B cell (primary cell): Measurements from ENCODE around the gene DROSHA. TPM values are rescaled to one million over a fixed set of nuclear protein-coding genes. Genes with fewer than 3 reads are reported as not detected.
"Not testable (repeated sequence)": the region's sequence is repeated elsewhere in the genome, so short reads cannot be mapped to it uniquely, and the experiment has no call there.

Experiments used
- ATAC-seq: fragments of 200-7000 bp; cut with Tn5 transposase; one replicate; pipeline ENCODE4 v1.10.0; 2021; ENCODE audit warnings: low read depth, mild to moderate bottlenecking, moderate number of reproducible peaks, moderate library complexity
- CTCF ChIA-PET: fragments of 350-600 bp; sonication (Branson Sonifier 250); formaldehyde crosslinking; loops from one replicate; lab custom pipeline; 2021; ENCODE audit warnings: antibody characterized with exemption, inconsistent platforms; lab: Charles Lee
- POLR2A ChIA-PET: fragments of 350-600 bp; sonication (Branson Sonifier 250); formaldehyde crosslinking; loops from one replicate; lab custom pipeline; 2021; ENCODE audit warnings: antibody characterized with exemption; lab: Charles Lee
- DNase-seq: peaks from one replicate; pipeline ENCODE4 v3.0.0; 2013
- H2AFZ ChIP-seq: 2 replicates; pipeline ENCODE4 v1.6.1; 2012; ENCODE audit warnings: mild to moderate bottlenecking, low read depth, low read length; ENCODE audit not compliant: insufficient read depth, poor library complexity, severe bottlenecking
- H3K27ac ChIP-seq, 2 donors: 1 replicate in 1 of 2; 2 replicates in 1 of 2; pipeline ENCODE4 v1.5.1; 2012 to 2013; ENCODE audit warnings: low read length in 2 of 2, mild to moderate bottlenecking in 2 of 2, moderate library complexity in 1 of 2
- H3K27me3 ChIP-seq, 4 experiments: fragments of 200-600 bp in 1 of 4; sonication (generic) in 1 of 4; replicated peaks in 1 of 4; 1 replicate in 2 of 4; 2 replicates in 2 of 4; pipeline versions ENCODE4 v1.6.1 to v1.7.0; 2013 to 2016; ENCODE audit warnings: low read length in 3 of 4, mild to moderate bottlenecking in 2 of 4, mixed read lengths in 1 of 4, moderate library complexity in 1 of 4; ENCODE audit not compliant: insufficient read depth in 4 of 4, control insufficient read depth in 3 of 4; ENCODE audit errors: control extremely low read depth in 1 of 4
- H3K36me3 ChIP-seq, 2 experiments: replicated peaks in 1 of 2; 1 replicate in 1 of 2; 2 replicates in 1 of 2; pipeline versions ENCODE4 v1.6.1 to v1.7.1; 2013; ENCODE audit warnings: low read length in 1 of 2; ENCODE audit not compliant: insufficient read depth in 2 of 2, control insufficient read depth in 1 of 2; ENCODE audit errors: control extremely low read depth in 1 of 2, extremely low read depth in 1 of 2
- H3K4me1 ChIP-seq, 2 donors: fragments of 200-600 bp in 1 of 2; sonication (generic) in 1 of 2; 1 replicate in 1 of 2; 2 replicates in 1 of 2; pipeline versions ENCODE4 v1.5.1 to v1.6.1; 2013 to 2017; ENCODE audit warnings: low read length in 2 of 2; ENCODE audit not compliant: control insufficient read depth in 2 of 2, insufficient read depth in 2 of 2
- H3K4me2 ChIP-seq: replicated peaks from 2 replicates; pipeline ENCODE3; 2012; ENCODE audit warnings: mild to moderate bottlenecking, low read depth, low read length; ENCODE audit not compliant: poor library complexity, severe bottlenecking
- H3K4me3 ChIP-seq, 5 experiments: fragments of 200-600 bp in 1 of 5; sonication (generic) in 1 of 5; 1 replicate in 3 of 5; 2 replicates in 2 of 5; pipeline versions ENCODE4 v1.5.1 to v1.7.0; 2011 to 2016; ENCODE audit warnings: low read length in 4 of 5, mild to moderate bottlenecking in 4 of 5, low read depth in 2 of 5, control low read depth in 1 of 5, moderate library complexity in 1 of 5; ENCODE audit not compliant: insufficient read depth in 1 of 5; ENCODE audit errors: control extremely low read depth in 1 of 5, extremely low read depth in 1 of 5
- H3K79me2 ChIP-seq: fragments of 200-600 bp; sonication (generic); one replicate; pipeline ENCODE4 v1.6.0; 2016; ENCODE audit warnings: low read length; ENCODE audit not compliant: control insufficient read depth, insufficient read depth
- H3K9ac ChIP-seq: fragments of 200-600 bp; sonication (generic); 2 replicates; pipeline ENCODE4 v1.6.1; 2017; ENCODE audit warnings: mild to moderate bottlenecking, low read length, moderate library complexity
- H3K9me3 ChIP-seq, 3 donors: one replicate each; pipeline versions ENCODE4 v1.6.1 to v1.7.1; 2013; ENCODE audit warnings: low read length in 2 of 3; ENCODE audit not compliant: control insufficient read depth in 2 of 3, insufficient read depth in 1 of 3; ENCODE audit errors: control extremely low read depth in 1 of 3
- H4K20me1 ChIP-seq: 2 replicates; pipeline ENCODE4 v1.6.0; 2012; ENCODE audit warnings: mild to moderate bottlenecking, low read length; ENCODE audit not compliant: insufficient read depth, control insufficient read depth, poor library complexity, severe bottlenecking
- H3K27ac Mint-ChIP-seq: one replicate; pipeline ENCODE4 v1.8.0; 2021; ENCODE audit warnings: mixed read lengths
- H3K27me3 Mint-ChIP-seq: one replicate; pipeline ENCODE4 v1.8.0; 2021; ENCODE audit warnings: mixed read lengths
- H3K4me1 Mint-ChIP-seq: one replicate; pipeline ENCODE4 v1.8.0; 2021; ENCODE audit warnings: mixed read lengths
- H3K4me3 Mint-ChIP-seq: one replicate; pipeline ENCODE4 v1.8.0; 2021; ENCODE audit warnings: mixed read lengths
- H3K9me3 Mint-ChIP-seq: one replicate; pipeline ENCODE4 v1.8.0; 2022; ENCODE audit warnings: mixed read lengths; ENCODE audit not compliant: insufficient read depth
- EZH2 ChIP-seq: IDR thresholded peaks from 2 replicates; pipeline ENCODE4 v1.6.1; 2012; ENCODE audit warnings: borderline replicate concordance, low read depth, mild to moderate bottlenecking, moderate library complexity, low read length; ENCODE audit not compliant: insufficient read depth, poor library complexity, severe bottlenecking
- WGBS: methylation state at CpG from one replicate; pipeline ENCODE4 v1.1.5; 2013; ENCODE audit warnings: missing lambda C conversion rate; ENCODE audit not compliant: insufficient coverage; 5-methylcytosine and 5-hydroxymethylcytosine counted together
- intact Hi-C: fragments of 100-400 bp; cut with micrococcal nuclease; formaldehyde crosslinking; loops from one replicate; pipeline ENCODE4 v1.10.0; 2022
- polyA plus RNA-seq: library from polyadenylated mRNA; depleted of rRNA; stranded (reverse); fragments of >200 nt; gene quantifications from 2 replicates; pipeline ENCODE4 v1.2.3, GENCODE V29; 2012
- total RNA-seq, 2 donors: library from RNA; stranded (reverse); fragments of 120-200 nt in 1 of 2; gene quantifications; 1 replicate in 1 of 2; 2 replicates in 1 of 2; pipeline versions ENCODE4 v1.2.3 to v1.2.4, GENCODE V29; 2013 to 2022
- TF ChIP-seq, protein P1 (sequence below): fragments of 200-600 bp; IDR thresholded peaks from one replicate; pipeline ENCODE4 v1.8.0; 2022; ENCODE audit warnings: antibody characterized with exemption, mild to moderate bottlenecking

DROSHA gene
- total and polyA plus RNA-seq, 2 donors (not counting 1 experiment from before 2014, with no cell fraction given) = 31.2 to 62.4 TPM

DNA sequence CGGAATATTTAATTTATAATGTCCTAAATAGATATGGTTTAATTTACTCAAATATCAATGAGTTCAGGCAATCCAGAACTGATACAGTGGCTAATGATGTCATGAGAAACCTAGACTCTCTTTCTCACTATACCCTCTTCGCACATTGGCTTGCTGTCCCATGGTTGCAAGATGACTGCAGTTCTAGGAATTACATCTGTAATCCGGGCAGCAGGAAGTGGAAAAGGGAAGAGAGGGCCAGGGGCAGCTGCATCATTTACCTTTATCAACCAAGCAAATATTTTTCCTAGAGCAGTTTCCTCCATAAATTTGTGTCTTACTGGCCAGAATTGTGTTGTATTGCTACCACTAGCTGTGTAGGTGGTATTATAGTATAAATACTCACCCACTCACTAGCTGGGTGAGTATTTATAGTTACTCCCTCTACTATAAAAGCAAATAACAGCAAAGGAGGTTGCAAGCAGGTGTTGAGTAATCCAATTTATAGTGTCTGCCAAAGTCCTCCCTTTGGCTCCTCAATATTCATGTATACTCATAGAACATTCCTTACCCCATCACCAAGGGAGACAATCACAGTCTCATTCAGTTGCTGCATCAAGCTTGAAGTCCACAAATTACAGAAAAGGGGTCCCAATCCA is 168.8 kb downstream of the DROSHA start:
- Histone ChIP-seq H3K9me3 (peaks cover 0 to 3% (median 0%) of the 10 kb centered on the region in 3 donors), H3K36me3 (no peaks in the 10 kb centered on the region), H3K4me2 (no peak overlapping the region), H3K4me1 (no peaks in the 10 kb centered on the region), H2AFZ (no peak overlapping the region), H3K4me3 (no peak overlapping the region), H3K27me3 (peaks cover 0 to 6% (median 0%) of the 10 kb centered on the region in 4 experiments), H3K79me2 (no peaks in the 10 kb centered on the region), H3K9ac (no peak overlapping the region), H4K20me1 (no peaks in the 10 kb centered on the region), H3K27ac (no peak overlapping the region)
- WGBS = no CpG with 5 or more reads among the region's 3 CpGs
- Mint-ChIP-seq H3K9me3 (peaks cover 4% of the 10 kb centered on the region), H3K4me1 (no peaks in the 10 kb centered on the region), H3K27ac (no peak overlapping the region), H3K4me3 (no peak overlapping the region), H3K27me3 (peaks cover 3% of the 10 kb centered on the region)
- no peak for DNase-seq
- TF ChIP-seq, protein P1, sequence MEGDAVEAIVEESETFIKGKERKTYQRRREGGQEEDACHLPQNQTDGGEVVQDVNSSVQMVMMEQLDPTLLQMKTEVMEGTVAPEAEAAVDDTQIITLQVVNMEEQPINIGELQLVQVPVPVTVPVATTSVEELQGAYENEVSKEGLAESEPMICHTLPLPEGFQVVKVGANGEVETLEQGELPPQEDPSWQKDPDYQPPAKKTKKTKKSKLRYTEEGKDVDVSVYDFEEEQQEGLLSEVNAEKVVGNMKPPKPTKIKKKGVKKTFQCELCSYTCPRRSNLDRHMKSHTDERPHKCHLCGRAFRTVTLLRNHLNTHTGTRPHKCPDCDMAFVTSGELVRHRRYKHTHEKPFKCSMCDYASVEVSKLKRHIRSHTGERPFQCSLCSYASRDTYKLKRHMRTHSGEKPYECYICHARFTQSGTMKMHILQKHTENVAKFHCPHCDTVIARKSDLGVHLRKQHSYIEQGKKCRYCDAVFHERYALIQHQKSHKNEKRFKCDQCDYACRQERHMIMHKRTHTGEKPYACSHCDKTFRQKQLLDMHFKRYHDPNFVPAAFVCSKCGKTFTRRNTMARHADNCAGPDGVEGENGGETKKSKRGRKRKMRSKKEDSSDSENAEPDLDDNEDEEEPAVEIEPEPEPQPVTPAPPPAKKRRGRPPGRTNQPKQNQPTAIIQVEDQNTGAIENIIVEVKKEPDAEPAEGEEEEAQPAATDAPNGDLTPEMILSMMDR = no peak
- TF ChIP-seq EZH2 = no peak
- no peak for ATAC-seq
- intact Hi-C loops = no loop called here
- ChIA-PET POLR2A (no interaction called here), CTCF (no interaction called here)

DNA sequence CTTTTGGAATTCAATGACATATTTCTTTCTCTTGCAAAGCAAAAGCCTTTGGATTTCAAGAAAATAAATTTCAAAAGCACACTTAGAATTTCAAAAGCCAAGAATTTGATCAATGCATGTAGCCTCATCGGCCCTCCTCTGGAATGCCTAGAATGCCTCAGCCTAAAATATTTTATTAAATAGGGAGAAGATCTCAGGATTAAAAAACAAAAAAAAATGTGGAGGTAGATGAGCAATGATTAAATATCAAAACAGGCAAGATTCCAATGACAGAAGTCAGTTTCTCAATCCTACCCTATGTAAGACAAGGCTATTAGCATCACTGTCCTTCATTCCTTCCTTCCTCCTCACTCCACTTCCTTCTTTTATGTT is 169.4 kb downstream of the DROSHA start:
- ATAC-seq (no peak), DNase-seq (no peak)
- Mint-ChIP-seq H3K9me3 (peaks cover 4% of the 10 kb centered on the region), H3K4me3 (no peak overlapping the region), H3K27me3 (peaks cover 2% of the 10 kb centered on the region), H3K4me1 (no peaks in the 10 kb centered on the region), H3K27ac (no peak overlapping the region)
- Histone ChIP-seq H3K4me2 (no peak overlapping the region), H3K4me1 (no peaks in the 10 kb centered on the region), H3K27ac (no peak overlapping the region), H3K27me3 (peaks cover 0 to 6% (median 0%) of the 10 kb centered on the region in 4 experiments), H4K20me1 (no peaks in the 10 kb centered on the region), H3K9me3 (peaks cover 0 to 3% (median 0%) of the 10 kb centered on the region in 3 donors), H3K9ac (no peak overlapping the region), H3K79me2 (no peaks in the 10 kb centered on the region), H2AFZ (no peak overlapping the region), H3K4me3 (no peak overlapping the region), H3K36me3 (no peaks in the 10 kb centered on the region)
- ChIA-PET POLR2A (no interaction called here), CTCF (no interaction called here)
- intact Hi-C loops = no loop called here
- TF ChIP-seq EZH2 = no peak
- TF ChIP-seq, protein P1 = no peak
- no CpG with 5 or more reads among the region's 1 CpG for WGBS

DNA sequence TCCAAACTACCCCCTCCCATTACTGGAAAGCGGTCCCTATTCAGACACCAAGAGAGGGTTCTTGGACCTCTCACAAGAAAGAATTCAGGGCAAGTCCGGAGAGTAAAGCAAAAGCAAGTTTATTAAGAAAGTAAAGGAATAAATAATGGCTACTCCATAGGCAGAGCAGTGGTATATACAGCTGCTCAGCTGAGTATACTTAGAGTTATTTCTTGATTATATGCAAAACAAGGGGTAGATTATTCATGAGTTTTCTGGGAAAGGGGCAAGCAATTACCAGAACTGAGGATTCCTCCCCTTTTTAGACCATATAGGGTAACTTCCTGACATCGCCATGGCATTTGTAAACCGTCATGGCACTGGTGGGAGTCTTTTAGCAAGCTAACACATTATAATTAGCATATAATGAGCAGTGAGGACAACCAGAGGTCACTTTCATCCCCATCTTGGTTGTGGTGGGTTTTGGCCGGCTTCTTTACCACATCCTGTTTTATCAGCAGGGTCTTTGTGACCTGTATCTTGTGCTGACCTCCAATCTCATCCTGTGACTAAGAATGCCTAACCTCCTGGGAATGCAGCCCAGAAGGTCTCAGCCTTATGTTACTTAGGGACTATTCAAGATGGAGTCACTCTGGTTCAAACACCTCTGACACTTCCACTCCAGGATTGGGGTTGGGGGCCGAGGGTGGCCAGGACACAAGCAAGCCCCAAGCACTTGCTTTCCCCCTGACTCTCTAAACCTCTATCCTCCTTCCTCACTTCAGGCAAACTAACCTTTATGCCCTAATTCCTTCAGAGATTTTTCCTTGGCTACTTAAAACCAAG is 170.0 kb downstream of the DROSHA start:
- H3K4me1 ChIP-seq, H3K36me3 ChIP-seq, H3K4me3 Mint-ChIP-seq, CTCF ChIA-PET, H2AFZ ChIP-seq, POLR2A ChIA-PET, ATAC-seq, H3K9me3 Mint-ChIP-seq, DNase-seq, H3K9me3 ChIP-seq, intact Hi-C loops, H3K9ac ChIP-seq, H3K4me3 ChIP-seq, H3K27ac ChIP-seq, H4K20me1 ChIP-seq, H3K79me2 ChIP-seq, H3K27me3 Mint-ChIP-seq, H3K4me2 ChIP-seq, H3K27ac Mint-ChIP-seq, H3K4me1 Mint-ChIP-seq, H3K27me3 ChIP-seq: not testable (repeated sequence)
- WGBS = 100% methylated on average over 1 of the region's 6 CpGs
